H9 (cell line): Measurements from ENCODE around the gene C22orf23. TPM values are rescaled to one million over a fixed set of nuclear protein-coding genes. Genes with fewer than 3 reads are reported as not detected.

Experiments
- DNase-seq: peaks from one replicate; pipeline ENCODE4 v3.0.0-alpha.2; 2017
- H2AFZ ChIP-seq: one replicate; pipeline ENCODE4 v1.6.1; 2013; ENCODE audit warnings: mild to moderate bottlenecking, low read length, control low read depth, moderate library complexity
- H2AK5ac ChIP-seq: 2 replicates; pipeline ENCODE4 v1.6.1; 2013; ENCODE audit warnings: low read length, control low read depth, mixed read lengths; ENCODE audit not compliant: insufficient read length
- H2BK120ac ChIP-seq: one replicate; pipeline ENCODE4 v1.6.1; 2013; ENCODE audit warnings: low read depth, mild to moderate bottlenecking, low read length, control low read depth, inconsistent platforms; ENCODE audit not compliant: poor library complexity, severe bottlenecking
- H2BK12ac ChIP-seq: 2 replicates; pipeline ENCODE4 v1.6.1; 2013; ENCODE audit warnings: low read length, control low read depth, mixed read lengths, low read depth; ENCODE audit not compliant: insufficient read length
- H2BK15ac ChIP-seq: 2 replicates; pipeline ENCODE4 v1.6.1; 2013; ENCODE audit warnings: low read depth, low read length, control low read depth
- H2BK20ac ChIP-seq: one replicate; pipeline ENCODE4 v1.6.1; 2013; ENCODE audit warnings: low read depth, mild to moderate bottlenecking, low read length, control low read depth, inconsistent platforms; ENCODE audit not compliant: poor library complexity, severe bottlenecking
- H2BK5ac ChIP-seq: 2 replicates; pipeline ENCODE4 v1.6.1; 2013; ENCODE audit warnings: low read length, control low read depth, mixed read lengths; ENCODE audit not compliant: insufficient read length
- H3K14ac ChIP-seq: 2 replicates; pipeline ENCODE4 v1.6.1; 2013; ENCODE audit warnings: low read length, control low read depth; ENCODE audit not compliant: insufficient read depth
- H3K18ac ChIP-seq: 2 replicates; pipeline ENCODE4 v1.6.1; 2013; ENCODE audit warnings: low read depth, mild to moderate bottlenecking, mixed read lengths, low read length, control low read depth; ENCODE audit not compliant: insufficient read length
- H3K23ac ChIP-seq: 2 replicates; pipeline ENCODE4 v1.6.1; 2013; ENCODE audit warnings: low read length, control low read depth, mixed read lengths, low read depth; ENCODE audit not compliant: insufficient read length
- H3K23me2 ChIP-seq: 2 replicates; pipeline ENCODE4 v1.6.1; 2013; ENCODE audit warnings: low read depth, mild to moderate bottlenecking, mixed read lengths, low read length, control low read depth; ENCODE audit not compliant: insufficient read length, poor library complexity, severe bottlenecking
- H3K27ac ChIP-seq: 2 replicates; pipeline ENCODE4 v1.5.1; 2013; ENCODE audit warnings: low read length, control low read depth, mixed read lengths, low read depth; ENCODE audit not compliant: insufficient read length
- H3K27me3 ChIP-seq: 2 replicates; pipeline ENCODE4 v1.6.1; 2013; ENCODE audit warnings: low read length, control low read depth, inconsistent platforms; ENCODE audit not compliant: insufficient read depth
- H3K4ac ChIP-seq: 2 replicates; pipeline ENCODE4 v1.6.1; 2013; ENCODE audit warnings: low read depth, mild to moderate bottlenecking, control low read depth, inconsistent platforms, low read length, moderate library complexity
- H3K4me1 ChIP-seq: 2 replicates; pipeline ENCODE4 v1.6.1; 2013; ENCODE audit warnings: low read length, control low read depth, inconsistent platforms; ENCODE audit not compliant: insufficient read depth
- H3K4me2 ChIP-seq: 2 replicates; pipeline ENCODE4 v1.6.1; 2013; ENCODE audit warnings: low read length, control low read depth, mixed read lengths; ENCODE audit not compliant: insufficient read length, insufficient read depth
- H3K56ac ChIP-seq: 2 replicates; pipeline ENCODE4 v1.6.1; 2013; ENCODE audit warnings: low read depth, mild to moderate bottlenecking, mixed read lengths, low read length, control low read depth; ENCODE audit not compliant: insufficient read length
- H3K79me1 ChIP-seq: 2 replicates; pipeline ENCODE4 v1.6.1; 2013; ENCODE audit warnings: low read depth, mild to moderate bottlenecking, moderate library complexity, low read length, control low read depth, inconsistent platforms; ENCODE audit not compliant: insufficient read depth, poor library complexity, severe bottlenecking
- H3K79me2 ChIP-seq: 2 replicates; pipeline ENCODE4 v1.6.1; 2013; ENCODE audit warnings: low read length, control low read depth, inconsistent platforms; ENCODE audit not compliant: insufficient read depth
- H3K9ac ChIP-seq: 2 replicates; pipeline ENCODE4 v1.6.1; 2013; ENCODE audit warnings: low read length, control low read depth, mixed read lengths; ENCODE audit not compliant: insufficient read length; ENCODE audit errors: extremely low read depth
- H3K9me3 ChIP-seq: one replicate; pipeline ENCODE4 v1.6.1; 2013; ENCODE audit warnings: low read depth, low read length, inconsistent platforms; ENCODE audit not compliant: control insufficient read depth
- H3T11ph ChIP-seq: one replicate; pipeline ENCODE4 v1.6.1; 2013; ENCODE audit warnings: mild to moderate bottlenecking, low read length, control low read depth, inconsistent platforms
- H4K20me1 ChIP-seq: one replicate; pipeline ENCODE4 v1.6.1; 2013; ENCODE audit not compliant: control insufficient read depth, insufficient read length, insufficient read depth
- H4K5ac ChIP-seq: 2 replicates; pipeline ENCODE4 v1.6.1; 2013; ENCODE audit warnings: low read depth, mild to moderate bottlenecking, mixed read lengths, low read length, control low read depth; ENCODE audit not compliant: insufficient read length
- H4K8ac ChIP-seq: replicated peaks from 2 replicates; pipeline ENCODE4 v1.6.1; 2013; ENCODE audit warnings: low read length, control low read depth, mixed read lengths, low read depth; ENCODE audit not compliant: insufficient read length
- H4K91ac ChIP-seq: 2 replicates; pipeline ENCODE4 v1.6.1; 2013; ENCODE audit warnings: low read depth, mild to moderate bottlenecking, moderate library complexity, mixed read lengths, low read length, control low read depth; ENCODE audit not compliant: insufficient read length
- H3K27ac Mint-ChIP-seq, 3 experiments: 2 replicates in 2 of 3; 3 replicates in 1 of 3; pipeline ENCODE4 v1.8.0; 2020 to 2021; ENCODE audit warnings: mixed read lengths in 3 of 3, mild to moderate bottlenecking in 1 of 3, moderate library complexity in 1 of 3
- H3K27me3 Mint-ChIP-seq: 2 replicates; pipeline ENCODE4 v1.8.0; 2021; ENCODE audit warnings: low read depth, mild to moderate bottlenecking, moderate library complexity, mixed read lengths
- H3K36me3 Mint-ChIP-seq, 3 experiments: 2 replicates in 2 of 3; 3 replicates in 1 of 3; pipeline ENCODE4 v1.8.0; 2020 to 2021; ENCODE audit warnings: low read depth in 3 of 3, mixed read lengths in 3 of 3; ENCODE audit not compliant: insufficient read depth in 1 of 3
- H3K4me1 Mint-ChIP-seq, 2 experiments: 2 replicates each; pipeline ENCODE4 v1.8.0; 2020; ENCODE audit warnings: mixed read lengths in 2 of 2
- H3K4me3 Mint-ChIP-seq, 2 experiments: 2 replicates in 1 of 2; 3 replicates in 1 of 2; pipeline ENCODE4 v1.8.0; 2020 to 2021; ENCODE audit warnings: mild to moderate bottlenecking in 2 of 2, mixed read lengths in 2 of 2, moderate library complexity in 1 of 2
- H3K9me3 Mint-ChIP-seq, 2 experiments: 2 replicates in 1 of 2; 3 replicates in 1 of 2; pipeline ENCODE4 v1.8.0; 2020; ENCODE audit warnings: mild to moderate bottlenecking in 2 of 2, mixed read lengths in 2 of 2, moderate library complexity in 1 of 2
- CTCF ChIP-seq: fragments of 200-600 bp; sonication (generic); conservative IDR thresholded peaks from 3 replicates; pipeline ENCODE4 v1.8.0; 2021; ENCODE audit warnings: antibody characterized with exemption, mild to moderate bottlenecking
- WGBS: extraction: QIAGEN DNeasy Blood & Tissue Kit; methylation state at CpG from one replicate; pipeline ENCODE4 v1.1.7; 2013; ENCODE audit warnings: missing lambda C conversion rate, low lambda C conversion rate, mixed read lengths; ENCODE audit not compliant: insufficient read length; ENCODE audit errors: extremely low coverage; 5-methylcytosine and 5-hydroxymethylcytosine counted together
- total RNA-seq: library from RNA; stranded (reverse); gene quantifications from 2 replicates; pipeline ENCODE4 v1.2.1, GENCODE V29; 2021

The C22orf23 gene
- total RNA-seq, 1 experiment from 2014 or later, result 0.57 TPM

- no CpG with 5 or more reads among the region's 10 CpGs for WGBS
- H3K27me3 ChIP-seq, result no peaks in the 10 kb centered on the region
- no peaks in the 10 kb centered on the region for H3K9me3 Mint-ChIP-seq
- TF ChIP-seq CTCF, result no peak
- no peak overlapping the region for H3K14ac ChIP-seq
- H2BK15ac ChIP-seq, result no peak overlapping the region
- no peak overlapping the region for H2AK5ac ChIP-seq
- H4K91ac ChIP-seq, result no peak overlapping the region
- no peak overlapping the region for H2BK5ac ChIP-seq
- no peaks in the 10 kb centered on the region for H3K79me2 ChIP-seq
- H3K9me3 ChIP-seq, result no peaks in the 10 kb centered on the region
- H4K5ac ChIP-seq, result no peak overlapping the region
- H4K20me1 ChIP-seq, result no peaks in the 10 kb centered on the region
- no peak for DNase-seq
- no peak overlapping the region for H3K27ac ChIP-seq
- H3K9ac ChIP-seq, result no peak overlapping the region
- H3K27me3 Mint-ChIP-seq, result no peaks in the 10 kb centered on the region
- H3K36me3 Mint-ChIP-seq, result peaks cover 0 to 57% (median 26%) of the 10 kb centered on the region in 3 experiments; a peak in 6 of 7 replicates
- no peaks in the 10 kb centered on the region for H3K79me1 ChIP-seq
- H3K23ac ChIP-seq, result no peak overlapping the region
- H3K4ac ChIP-seq, result no peak overlapping the region
- peaks cover 8 to 12% of the 10 kb centered on the region in 2 experiments for H3K4me1 Mint-ChIP-seq
- H2AFZ ChIP-seq, result no peak overlapping the region
- no peak overlapping the region for H3K27ac Mint-ChIP-seq
- H3K56ac ChIP-seq, result no peak overlapping the region
- H3K18ac ChIP-seq, result no peak overlapping the region
- no peak overlapping the region for H3T11ph ChIP-seq
- H3K23me2 ChIP-seq, result no peaks in the 10 kb centered on the region
- H2BK120ac ChIP-seq, result no peak overlapping the region
- H2BK12ac ChIP-seq, result no peak overlapping the region
- H3K4me2 ChIP-seq, result no peak overlapping the region
- no peaks in the 10 kb centered on the region for H3K4me1 ChIP-seq
- no peak overlapping the region for H3K4me3 Mint-ChIP-seq
- no peak overlapping the region for H4K8ac ChIP-seq
- no peak overlapping the region for H2BK20ac ChIP-seq
Measured at GRCh38 chr22:37932401-37932800, 21.0 kb downstream of the C22orf23 start.
